Vagina (tissue), 2 donors: ENCODE measurements around the gene CFAP45.

ENCODE experiments used
- POLR2A ChIP-seq, 2 donors: fragments of 450-650 bp; IDR thresholded peaks; one replicate each; pipeline ENCODE4 v1.6.1; 2017; ENCODE audit warnings: antibody characterized with exemption in 2 of 2, mild to moderate bottlenecking in 2 of 2, moderate library complexity in 2 of 2
- TF ChIP-seq, protein P1 (sequence below), 3 experiments: fragments of 450-650 bp in 2 of 3; fragments of 200-600 bp in 1 of 3; sonication (generic) in 1 of 3; IDR thresholded peaks; one replicate each; pipeline ENCODE4 v1.5.1; 2017 to 2019; ENCODE audit warnings: antibody characterized with exemption in 3 of 3, mild to moderate bottlenecking in 2 of 3, moderate library complexity in 2 of 3

DNA sequence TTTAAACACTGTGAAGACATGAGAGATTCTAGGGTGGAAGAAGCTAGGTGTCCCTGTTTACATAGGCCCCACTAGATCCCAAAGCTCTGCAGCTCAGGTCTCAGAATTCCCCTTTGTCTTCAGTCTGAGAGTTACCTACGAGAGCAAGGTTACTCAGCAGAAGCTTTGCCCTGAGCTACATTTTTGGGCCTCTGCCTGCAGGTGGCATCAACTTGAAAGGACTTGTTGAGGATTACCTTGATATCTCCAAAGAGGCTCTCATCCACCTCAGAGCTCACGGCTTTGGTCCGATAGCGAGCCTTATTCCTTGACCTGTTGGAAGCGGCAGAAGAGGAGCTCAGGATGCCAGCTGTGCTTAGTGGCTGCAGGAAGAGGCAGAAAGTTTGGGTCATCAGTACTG lies 7.0 kb downstream of the CFAP45 start:
- TF ChIP-seq, protein P1, sequence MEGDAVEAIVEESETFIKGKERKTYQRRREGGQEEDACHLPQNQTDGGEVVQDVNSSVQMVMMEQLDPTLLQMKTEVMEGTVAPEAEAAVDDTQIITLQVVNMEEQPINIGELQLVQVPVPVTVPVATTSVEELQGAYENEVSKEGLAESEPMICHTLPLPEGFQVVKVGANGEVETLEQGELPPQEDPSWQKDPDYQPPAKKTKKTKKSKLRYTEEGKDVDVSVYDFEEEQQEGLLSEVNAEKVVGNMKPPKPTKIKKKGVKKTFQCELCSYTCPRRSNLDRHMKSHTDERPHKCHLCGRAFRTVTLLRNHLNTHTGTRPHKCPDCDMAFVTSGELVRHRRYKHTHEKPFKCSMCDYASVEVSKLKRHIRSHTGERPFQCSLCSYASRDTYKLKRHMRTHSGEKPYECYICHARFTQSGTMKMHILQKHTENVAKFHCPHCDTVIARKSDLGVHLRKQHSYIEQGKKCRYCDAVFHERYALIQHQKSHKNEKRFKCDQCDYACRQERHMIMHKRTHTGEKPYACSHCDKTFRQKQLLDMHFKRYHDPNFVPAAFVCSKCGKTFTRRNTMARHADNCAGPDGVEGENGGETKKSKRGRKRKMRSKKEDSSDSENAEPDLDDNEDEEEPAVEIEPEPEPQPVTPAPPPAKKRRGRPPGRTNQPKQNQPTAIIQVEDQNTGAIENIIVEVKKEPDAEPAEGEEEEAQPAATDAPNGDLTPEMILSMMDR (IDR thresholded peaks at IDR 0.05) = no peak
- no peak for TF ChIP-seq POLR2A (IDR thresholded peaks at IDR 0.05)
